Measurements from ENCODE around the gene SMIM3.
"Not testable (repeated sequence)": the region's sequence is repeated elsewhere in the genome, so short reads cannot be mapped to it uniquely, and the experiment has no call there.

SMIM3 gene

GRCh38 chr5:150801117-150801927, 22.8 kb downstream of the SMIM3 start:
- no peak for DNase-seq

DNA sequence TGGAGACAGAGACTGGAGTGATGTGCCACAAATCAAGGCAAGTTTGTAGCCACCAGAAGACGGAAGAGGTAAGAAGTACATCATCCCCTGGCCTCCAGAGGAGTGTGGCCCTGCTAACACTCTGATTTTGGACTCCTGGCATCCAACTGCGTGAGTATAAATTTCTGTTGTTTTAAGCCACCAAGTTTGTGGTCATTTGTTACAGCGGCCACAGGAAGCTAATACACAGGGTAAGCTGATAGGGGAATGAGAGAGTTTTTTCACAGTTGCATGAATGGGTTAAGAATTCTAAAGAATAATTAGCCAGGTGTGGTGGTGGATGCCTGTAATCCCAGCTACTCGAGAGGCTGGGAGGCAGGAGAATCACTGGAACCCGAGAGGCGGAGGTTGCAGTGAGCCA, 25.8 kb downstream of the SMIM3 start:
- DNase-seq: no peak

- DNase-seq: no peak
These were observed 30.8 kb downstream of the SMIM3 start for GRCh38 chr5:150809363-150809762.

DNA sequence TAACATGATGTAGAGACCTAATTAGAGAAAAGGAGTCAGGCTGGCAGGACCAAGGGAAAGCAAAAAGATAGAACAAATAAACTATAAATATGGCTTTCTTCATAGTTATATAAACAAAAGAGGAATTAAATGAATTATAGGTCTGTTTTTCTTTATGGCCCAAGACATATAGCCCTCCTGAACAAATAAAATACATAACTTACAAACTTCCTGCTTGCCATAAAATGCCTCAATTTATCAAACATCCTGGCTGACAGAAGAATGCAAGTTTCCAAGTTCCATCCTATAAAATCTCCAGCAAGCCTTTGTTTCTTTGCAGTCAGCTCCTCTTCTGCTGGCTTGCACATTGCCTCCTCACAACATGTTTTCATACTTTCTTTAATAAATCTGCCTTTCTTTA, 36.5 kb downstream of the SMIM3 start:
- DNase-seq: no peak

- DNase-seq: no peak
These were observed 38.4 kb downstream of the SMIM3 start for GRCh38 chr5:150816946-150817345.

GRCh38 chr5:150829744-150830143, 51.2 kb downstream of the SMIM3 start:
- no peak for DNase-seq

DNA sequence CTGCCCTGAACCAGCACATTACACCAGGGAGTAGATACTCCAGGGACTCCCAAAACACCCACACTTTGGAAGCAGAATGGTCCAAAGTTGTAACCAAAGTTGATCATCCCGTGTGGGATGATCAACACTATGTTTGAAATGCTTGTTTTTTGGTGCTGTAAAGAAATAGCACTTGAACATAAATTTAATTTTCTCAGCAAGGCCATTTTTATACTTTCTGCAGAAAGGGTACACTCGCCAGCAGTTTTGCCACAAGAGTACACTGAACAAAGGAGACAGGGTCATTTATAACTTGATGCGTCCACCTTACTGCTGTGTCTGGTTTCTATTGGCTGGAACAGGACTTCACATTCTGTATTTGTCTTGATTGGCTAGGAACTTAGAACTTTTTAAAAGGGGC, 53.3 kb downstream of the SMIM3 start:
- not testable (repeated sequence) for DNase-seq

- no peak for DNase-seq
These were observed 57.5 kb downstream of the SMIM3 start for GRCh38 chr5:150836064-150836463.

- DNase-seq: no peak
These were observed 58.1 kb downstream of the SMIM3 start for GRCh38 chr5:150836703-150837102.

DNA sequence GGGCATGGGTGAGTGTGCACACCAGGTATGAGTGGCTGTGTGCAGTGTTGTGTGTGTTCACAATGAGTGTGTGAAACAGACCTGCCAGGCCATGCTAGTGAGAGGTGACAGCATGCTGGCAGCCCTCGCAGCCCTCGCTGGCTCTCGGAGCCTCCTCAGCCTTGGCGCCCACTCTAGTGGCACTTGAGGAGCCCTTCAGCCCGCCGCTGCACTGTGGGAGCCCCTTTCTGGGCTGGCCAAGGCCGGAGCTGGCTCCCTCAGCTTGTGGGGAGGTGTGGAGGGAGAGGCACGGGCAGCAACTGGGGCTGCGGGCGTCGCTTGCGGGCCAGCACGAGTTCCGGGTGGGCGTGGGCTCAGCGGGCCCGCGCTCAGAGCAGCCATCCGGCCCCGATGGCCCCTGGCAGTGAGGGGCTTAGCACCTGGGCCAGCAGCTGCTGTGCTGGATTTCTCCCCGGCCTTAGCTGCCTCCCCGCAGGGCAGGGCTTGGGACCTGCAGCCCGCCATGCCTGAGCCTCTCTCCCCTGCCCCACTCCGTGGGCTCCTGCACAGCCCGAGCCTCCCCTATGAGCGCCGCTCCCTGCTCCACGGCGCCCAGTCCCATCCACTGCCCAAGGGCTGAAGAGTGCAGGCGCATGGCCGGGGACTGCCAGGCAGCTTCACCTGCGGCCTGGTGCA, 66.8 kb downstream of the SMIM3 start:
- not testable (repeated sequence) for DNase-seq

DNA sequence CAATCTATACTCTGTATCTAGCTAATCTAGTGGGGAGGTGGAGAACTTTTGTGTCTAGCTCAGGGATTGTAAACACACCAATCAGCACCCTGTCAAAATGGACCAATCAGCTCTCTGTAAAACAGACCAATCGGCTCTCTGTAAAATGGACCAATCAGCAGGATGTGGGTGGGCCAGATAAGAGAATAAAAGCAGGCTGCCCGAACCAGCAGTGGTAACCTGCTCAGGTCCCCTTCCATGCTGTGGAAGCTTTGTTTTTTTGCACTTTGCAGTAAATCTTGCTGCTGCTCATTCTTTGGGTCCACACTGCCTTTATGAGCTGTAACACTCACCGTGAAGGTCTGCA, 67.7 kb downstream of the SMIM3 start, which contains the start of gene IRGM:
Gene IRGM, plus strand, starts transcription at position 214 of the 346 bp plus-strand sequence. CDS start 1,603 bp downstream, outside the sequence.
- not testable (repeated sequence) for DNase-seq
